HG03095 (cell line): Measurements from ENCODE around the gene HEMK1.
A peak's percentile ranks its signal among the peaks of the same experiment; 100 is the strongest.

Experiments
- ATAC-seq: cut with Tn5 transposase; IDR thresholded peaks from one replicate; pipeline ENCODE4 v1.9.1; 2021; ENCODE audit warnings: moderate library complexity; ENCODE audit not compliant: unreplicated experiment

HEMK1 gene

DNA sequence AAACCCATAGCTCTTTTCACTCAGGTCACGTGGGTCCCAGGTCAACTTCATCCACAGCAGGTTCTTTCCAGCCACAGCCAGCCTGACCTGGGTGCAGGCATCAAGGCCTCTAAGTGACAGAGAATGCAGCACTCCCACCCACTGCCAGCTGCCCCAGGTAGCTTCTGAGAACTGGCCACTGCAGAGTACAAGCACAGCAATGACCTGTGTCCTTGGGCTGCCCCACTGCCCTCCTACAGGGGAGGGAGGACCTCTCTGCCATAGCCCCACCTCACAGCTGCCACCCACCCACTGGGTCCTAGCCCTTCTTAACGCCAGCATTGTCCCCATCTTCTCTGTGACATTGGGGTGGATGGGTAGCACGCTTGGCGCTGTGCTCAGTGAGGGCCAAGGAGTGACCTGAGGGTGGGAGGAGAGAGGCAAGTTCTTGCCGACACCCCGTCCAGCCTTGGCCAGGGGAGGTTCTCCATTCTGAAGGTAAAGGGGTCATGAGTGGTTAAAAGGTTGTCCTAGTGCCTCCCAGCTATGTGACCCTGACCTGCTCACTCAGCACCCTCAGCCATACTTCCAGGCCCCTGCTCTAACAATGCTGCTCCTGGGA lies 29.9 kb downstream of the HEMK1 start:
- no peak for ATAC-seq

DNA sequence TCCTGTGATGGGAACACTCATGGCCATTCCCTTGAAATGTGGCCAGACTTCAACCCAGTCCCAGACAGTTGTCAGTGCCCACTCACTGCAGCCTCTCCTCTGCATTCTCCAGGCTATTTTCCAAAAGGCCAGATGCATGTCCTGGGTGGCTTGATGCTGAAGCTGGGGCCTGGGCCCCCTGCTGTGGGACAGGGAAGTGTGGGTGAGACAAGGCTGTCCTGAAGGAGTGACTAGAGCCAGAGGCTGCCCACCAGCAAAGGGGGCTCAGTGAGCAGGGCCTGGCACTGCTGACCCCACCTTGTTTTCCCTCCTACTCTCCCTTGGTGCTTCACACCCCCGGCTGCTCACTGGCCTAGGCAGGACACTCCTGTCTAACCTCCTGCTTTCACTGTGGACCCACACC lies 30.4 kb downstream of the HEMK1 start:
- no peak for ATAC-seq

DNA sequence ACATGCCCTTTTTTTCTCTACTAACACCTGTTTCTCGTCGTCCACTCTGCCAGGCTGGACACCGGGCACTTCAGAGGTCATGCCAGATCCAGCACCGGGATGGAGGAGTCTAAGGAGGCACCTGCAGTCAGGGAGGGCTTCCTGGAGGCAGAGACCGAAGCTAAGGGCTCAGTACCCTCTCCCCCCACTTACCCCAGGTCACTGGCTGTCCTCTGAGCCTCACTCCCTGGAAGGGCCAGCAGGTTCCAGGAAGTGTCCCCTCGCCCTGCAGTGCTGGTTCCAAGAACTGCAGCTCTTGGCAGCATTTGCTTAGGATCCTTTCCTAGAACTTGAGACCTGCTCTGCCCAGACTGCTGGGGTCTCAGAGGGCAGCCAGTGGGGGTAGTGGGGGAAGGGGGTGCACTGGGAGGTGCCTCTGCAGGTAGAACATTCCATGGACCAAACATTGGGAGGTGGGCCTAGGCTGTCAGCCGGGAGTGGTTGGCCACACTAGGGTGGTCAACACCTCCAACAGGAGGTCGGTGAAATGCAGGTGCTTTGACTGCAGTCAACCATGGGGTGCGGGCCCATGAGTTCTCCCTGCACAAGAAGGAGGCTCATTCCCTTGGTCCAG lies 30.9 kb downstream of the HEMK1 start:
- no peak for ATAC-seq

DNA sequence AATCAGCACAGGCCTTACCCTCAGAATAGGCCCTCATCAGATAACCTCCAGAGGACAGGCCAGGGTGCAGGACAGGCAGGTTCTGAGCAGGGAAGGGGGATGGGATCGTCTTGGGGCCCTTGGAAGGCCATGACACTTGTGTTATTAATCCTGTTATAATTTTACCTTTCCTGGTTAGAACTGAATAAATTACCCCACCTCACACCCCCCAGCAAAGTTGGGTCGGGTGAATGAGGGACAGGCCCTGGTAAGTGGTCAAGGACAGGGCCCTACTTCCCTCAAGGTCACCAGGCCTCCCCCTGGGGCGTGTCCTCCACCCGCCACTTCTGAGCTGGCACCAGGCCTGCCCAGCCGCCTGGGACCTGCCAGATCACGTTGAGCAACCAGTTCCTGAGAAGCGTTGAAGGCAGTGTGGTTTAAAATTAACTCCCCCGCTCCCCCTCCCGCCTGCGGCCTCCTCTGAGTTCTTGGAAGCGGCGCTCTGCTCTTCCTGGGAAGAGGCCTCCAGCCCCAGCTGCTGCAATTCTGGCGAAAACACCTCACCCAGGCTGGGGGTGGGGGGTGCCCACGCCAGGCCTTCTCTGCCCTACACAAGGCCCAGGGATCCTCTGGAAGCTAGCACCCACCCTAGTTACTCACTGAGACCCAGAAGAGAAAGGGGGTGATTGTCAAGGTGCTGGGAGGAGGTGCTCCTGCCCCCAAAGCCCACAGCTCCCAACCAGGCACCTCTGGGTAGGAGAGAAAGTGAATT lies 31.7 kb downstream of the HEMK1 start:
- no peak for ATAC-seq

DNA sequence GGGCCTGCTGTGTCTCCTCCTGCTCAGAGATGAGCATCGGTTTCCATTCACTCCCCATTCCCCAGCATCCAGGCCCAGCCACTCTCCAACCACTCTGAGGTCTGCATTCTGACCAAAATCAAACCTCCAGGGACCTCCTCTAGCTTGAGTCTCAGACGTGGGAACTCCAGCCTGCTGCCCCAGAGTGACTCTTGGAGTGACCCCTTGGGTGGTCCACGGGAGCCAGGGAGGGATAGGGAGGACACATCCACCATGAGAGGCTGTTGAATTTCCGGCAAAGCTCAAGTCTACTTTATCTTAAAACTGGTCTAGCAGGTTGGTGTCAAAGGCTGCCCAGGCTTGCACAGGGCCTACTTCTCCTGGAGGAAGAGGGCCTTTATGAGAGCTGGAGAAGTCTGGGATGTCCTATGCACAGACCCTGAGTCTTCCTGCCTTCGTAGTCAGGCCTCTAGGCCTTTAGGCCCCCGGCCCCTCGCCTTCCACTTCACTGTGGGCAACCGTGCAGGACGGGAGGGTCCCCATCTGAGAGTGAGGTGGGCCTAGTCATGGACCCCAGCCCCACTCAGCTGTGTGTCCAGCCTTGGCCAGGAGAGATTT lies 33.4 kb downstream of the HEMK1 start:
- no peak for ATAC-seq

DNA sequence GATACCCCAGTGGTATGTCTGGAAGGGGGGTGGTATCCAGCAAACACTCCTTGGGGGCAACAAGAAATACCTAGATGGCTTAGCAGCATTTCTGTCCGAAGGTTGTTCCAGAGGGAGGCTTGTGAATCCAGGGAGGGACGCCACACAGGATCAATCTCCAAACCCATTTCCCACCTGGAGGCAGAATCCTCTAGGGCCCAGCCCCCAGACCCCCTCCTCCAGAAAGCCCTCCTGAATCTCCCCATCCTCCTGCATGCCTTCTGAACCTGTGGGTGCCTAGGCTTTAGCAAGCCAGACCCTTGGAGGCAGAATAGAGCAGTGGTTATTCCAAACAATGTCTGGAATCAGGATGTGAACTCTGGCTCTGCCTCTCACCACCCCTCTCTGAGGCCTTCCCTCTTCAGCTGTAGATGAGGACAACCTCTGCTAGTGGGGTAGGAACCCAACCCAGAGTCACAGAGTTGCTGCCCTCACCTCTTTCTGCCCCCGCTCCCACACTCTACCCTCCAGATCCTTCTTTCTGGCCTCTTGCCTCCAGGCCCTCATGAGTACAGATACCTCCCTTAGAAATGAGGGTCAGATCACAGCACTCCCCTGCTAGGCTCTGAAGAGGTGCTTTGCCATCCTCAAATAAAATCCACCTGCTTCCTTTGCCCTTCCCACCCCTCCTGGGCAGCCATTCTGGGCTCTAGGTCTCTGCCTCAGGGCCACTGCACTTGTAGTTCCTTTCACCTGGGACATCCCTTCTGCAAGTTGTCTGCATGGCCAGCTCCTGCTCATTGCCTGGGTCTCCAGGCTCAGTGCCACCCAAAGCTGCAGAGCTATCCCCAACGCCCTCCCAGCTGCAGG lies 34.2 kb downstream of the HEMK1 start:
- ATAC-seq: no peak

DNA sequence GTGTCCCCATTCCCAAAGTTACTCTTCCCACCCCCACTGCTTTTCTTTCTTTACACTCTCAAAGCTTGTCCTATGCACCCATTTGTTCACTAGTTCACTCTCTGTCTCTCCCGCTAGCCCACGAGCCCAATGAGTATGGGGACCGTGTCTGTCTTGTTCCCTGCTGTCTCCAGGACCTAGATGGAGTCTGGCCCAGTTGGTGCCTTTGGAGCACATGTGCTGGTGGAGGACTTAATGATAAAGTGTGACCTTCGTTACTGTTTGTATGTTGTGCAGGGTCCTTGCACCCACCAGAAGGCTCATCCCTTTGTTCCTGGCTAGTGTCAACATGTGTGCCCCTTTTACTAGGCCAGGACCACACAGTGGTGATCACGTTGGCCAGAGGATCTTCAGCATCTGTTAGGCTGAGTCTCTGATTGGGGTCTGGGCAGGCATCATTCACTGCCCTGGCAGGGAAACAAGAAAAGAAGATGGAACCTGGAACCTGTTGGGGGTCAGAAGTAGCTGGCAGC lies 34.8 kb downstream of the HEMK1 start:
- no peak for ATAC-seq

DNA sequence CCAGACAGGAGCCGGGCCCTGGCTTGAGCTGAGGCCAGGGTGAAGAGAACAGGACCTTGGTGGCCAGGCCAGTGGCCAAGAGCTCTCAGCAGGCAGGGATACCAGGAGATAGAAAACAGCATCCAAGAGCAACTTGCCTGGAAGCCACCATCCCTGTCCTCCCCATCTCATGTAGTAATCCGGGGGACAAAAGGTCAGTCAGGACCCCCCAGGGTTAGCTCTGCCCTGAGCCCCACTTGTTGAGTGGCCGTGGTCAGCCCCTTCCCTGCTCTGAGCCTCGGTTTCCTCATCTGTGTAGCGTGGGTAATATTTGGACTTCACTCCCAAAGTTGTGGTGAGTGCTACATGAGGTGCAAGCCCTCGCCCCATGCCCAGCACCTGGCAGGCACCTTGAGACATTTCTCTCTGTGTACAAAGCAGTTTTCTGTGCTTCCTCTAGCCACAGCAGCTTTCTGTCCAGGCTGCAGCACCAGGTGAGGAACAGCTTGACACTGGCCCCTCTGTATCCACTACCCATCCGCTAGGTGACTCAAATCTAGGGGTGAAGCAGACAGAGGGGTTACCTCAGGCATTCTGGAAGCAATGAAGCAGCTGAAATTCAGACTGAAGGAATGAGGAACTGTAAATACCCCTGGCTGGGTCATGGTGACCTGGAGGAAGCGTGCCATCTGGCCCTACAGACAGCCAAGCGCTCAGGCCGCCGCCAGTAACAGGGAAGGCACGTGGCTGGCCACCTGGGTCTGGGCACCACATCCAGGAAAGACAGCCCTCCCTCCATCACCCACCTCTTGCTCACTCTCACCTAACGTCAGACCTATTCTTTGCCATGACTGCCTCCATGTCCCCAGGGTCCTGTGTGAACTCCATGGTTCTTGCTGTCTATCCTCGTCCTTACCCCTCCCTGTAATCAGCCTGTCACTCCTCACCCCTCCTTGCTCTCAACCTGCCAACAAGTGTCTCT lies 35.6 kb downstream of the HEMK1 start:
- ATAC-seq: no peak

DNA sequence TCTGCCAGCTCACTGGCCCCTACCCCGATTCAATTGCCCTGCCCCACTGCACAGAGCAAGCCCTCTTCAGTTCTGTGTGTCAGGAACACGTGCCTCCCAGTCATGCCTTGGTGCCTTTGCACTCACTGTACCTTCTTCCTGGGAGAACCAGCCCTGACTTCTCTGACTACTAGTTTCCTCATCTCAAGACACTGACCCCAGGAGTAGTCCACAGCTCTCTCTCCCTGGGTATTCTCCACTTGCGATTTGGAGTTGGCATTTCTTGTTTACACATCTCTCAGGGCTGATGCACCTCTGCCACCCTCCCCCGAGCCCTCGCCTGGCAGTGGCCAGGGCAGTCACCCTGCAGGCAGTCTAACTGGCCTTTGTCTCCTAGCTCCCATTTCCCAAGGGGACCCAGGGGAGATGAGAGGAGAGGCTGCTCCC lies 36.6 kb downstream of the HEMK1 start:
- ATAC-seq: no peak

DNA sequence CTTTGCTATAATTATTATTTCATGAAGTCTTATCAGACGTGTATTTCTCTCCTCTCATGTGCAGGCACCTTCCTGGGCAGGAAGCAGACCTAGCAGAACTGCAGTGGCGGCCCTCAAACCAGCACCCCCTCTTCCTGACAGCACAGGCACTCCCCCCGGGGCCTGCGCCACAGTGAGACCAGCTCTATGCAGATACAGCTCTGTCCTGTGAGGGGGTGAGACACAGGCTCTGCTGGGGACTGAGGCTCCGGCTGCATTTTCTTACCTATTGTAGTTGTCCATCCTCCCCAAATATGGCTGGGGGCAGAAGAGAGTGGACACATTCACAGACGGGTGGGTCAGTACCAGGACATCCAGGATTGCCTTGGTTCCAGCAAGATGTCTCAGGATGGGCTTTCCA lies 37.3 kb downstream of the HEMK1 start:
- no peak for ATAC-seq

DNA sequence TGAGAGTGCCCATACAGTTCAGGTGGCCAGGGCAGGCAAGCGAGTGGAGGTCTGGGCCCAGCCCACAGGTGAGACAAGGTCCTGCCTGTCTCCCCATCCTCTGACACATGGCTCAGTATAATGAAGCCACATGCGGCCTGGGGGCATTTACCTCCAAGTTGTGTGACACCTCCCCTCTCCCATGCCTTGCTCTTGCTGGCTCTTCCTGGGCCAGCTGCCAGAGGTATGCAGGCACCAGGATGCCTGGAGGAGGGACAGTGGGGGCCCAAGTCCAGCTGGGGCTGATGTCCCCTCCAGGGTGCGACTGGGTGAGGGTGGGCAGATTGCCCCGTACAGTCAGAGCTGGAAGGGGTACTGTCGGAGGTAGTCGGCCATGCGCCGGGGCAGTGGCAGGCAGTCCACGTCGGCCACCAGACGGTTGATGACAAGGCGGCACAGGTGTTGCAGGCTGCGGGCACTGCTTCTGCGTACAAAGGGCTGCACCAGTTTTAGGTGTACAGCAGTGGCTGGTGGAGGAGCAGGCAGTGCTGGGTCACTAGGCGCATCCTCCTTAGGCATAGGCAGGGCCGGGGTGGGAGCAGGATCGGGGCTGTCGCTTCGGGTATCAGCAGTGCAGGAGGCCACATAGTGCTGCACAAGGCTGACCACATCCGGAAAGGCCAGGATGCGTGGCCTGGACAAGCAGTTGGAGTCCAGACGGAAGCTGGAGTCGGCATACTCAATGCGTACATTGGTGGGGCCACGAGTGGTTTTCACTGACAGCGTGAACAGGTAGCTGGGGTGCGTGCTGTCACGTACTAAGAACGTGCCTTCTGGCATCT lies 38.2 kb downstream of the HEMK1 start:
- no peak for ATAC-seq

DNA sequence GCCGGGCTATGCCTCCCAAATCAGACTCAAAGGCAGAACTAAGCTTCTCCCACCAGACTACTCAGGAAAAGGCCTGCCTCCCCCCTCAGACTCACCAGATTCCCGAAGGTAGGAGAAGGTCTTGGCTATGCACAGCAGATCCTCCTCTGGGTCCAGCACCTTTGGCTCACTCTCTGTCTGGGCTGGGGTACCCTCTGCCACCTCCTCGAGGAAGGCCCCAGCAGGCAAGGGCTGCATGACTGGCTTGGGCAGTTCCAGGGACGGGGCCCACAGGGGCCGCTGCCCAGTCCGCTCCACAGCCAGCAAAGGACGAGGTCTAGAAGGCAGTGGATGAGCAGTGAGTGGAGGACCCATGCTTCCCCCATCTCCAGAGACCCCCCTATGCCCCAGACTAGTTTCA lies 39.0 kb downstream of the HEMK1 start:
- ATAC-seq: no peak

DNA sequence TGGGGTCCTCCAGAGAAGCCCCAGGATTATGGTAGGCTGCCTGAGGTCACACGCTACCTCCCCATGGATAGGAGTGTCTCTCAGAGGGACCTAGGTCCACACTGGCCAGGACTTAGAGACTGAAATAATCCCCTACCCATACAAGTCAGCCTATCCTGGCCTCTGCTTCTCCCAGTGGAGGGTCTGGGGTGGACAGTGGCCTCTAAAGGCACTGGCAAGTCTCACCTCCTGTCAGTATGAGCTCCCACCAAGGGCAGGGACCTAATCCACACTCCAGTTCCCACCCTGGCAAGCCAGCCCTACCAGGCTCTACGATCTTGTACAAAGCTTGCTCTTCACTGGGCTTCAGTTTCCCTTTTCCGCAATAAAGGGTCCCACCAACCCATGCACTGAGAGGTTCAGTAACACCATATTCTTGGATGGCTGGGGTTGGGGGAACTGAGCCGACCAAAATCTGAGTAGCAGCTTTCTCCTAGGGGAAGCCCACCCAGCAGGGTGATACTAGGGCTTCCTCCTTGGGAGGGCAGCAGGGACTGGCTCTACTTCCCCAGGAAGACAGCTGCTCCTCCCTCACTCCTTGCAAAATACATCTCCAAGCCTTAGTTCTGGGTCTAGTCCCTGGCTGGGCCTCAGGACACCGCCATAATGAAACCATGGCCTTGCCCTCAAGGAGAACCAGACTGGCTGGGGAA lies 39.9 kb downstream of the HEMK1 start:
- no peak for ATAC-seq

DNA sequence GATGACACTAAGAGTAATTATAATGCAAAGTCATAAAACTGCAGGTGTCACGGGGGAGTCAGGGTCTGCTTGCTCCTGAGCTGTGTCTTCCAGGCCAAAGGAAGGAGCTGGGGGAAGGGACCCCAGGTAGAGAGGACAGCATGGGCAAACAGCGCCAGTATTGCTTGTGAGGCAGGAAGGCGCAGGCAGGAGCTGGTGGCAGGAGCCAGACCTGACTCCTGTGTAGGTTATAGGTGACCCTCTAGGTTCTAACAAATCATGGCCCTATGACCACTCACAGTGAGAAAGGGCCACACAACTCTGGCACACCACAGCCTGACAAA lies 40.4 kb downstream of the HEMK1 start:
- no peak for ATAC-seq

DNA sequence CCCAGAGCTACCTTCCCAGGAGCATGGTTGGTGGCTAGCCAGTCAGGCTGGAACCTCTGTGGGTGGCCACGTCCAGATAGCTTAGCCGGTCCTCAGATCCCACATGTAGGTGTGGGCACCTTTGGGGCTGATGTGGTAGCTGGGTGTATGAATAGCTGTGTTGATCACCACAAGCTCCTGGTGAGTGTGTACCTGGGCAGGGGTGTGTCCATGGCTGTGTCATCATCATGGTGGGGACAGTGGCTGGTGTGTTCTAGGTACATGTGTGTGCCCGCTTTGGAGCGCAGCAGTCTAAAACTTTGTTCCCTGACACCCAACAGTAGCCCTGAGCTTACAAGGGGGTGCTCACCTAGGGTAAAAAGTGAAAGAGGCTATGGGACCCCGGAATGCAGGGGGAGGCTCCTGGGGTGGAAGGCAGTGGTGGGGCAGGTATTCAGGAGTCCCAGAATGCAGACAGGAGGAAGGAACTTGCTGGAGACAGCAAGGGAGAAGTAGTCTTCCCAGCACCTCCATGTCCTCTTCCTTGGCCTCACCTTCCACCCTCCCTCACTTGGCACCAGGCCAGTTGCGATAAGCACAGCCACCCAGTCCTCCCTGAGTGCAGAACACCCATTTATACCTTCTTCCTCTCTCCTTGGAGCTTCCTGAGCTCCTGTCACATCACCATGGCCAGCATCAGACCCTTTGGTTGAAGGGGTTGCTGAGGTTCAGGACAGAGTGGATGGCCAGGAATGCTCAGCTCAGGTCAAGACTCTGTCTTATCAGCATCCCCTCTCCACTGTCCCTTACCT lies 41.1 kb downstream of the HEMK1 start:
- ATAC-seq: no peak

DNA sequence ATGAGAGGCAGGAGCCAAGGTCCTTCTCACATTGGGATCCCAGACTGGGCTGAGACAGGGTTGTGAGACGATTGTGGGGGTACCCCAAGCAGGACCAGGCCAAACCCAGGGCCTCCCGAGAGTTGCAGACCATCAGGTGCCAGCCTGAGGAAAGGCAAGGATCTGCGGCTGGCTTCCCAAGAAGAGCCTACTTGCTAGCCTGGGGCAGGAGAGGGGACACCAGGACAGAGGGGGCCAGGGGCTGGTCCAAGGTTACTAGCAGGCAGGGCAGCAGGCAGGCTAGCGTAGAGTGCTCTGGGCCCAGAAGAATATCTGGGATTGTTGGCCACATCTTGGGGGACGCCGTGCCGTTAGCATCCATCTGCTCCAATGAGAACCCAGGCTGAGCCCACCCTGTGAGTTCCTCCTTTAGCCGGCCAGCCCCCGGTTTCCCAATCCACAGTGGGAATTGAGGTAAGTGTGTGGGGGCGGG lies 41.7 kb downstream of the HEMK1 start:
- ATAC-seq: no peak

DNA sequence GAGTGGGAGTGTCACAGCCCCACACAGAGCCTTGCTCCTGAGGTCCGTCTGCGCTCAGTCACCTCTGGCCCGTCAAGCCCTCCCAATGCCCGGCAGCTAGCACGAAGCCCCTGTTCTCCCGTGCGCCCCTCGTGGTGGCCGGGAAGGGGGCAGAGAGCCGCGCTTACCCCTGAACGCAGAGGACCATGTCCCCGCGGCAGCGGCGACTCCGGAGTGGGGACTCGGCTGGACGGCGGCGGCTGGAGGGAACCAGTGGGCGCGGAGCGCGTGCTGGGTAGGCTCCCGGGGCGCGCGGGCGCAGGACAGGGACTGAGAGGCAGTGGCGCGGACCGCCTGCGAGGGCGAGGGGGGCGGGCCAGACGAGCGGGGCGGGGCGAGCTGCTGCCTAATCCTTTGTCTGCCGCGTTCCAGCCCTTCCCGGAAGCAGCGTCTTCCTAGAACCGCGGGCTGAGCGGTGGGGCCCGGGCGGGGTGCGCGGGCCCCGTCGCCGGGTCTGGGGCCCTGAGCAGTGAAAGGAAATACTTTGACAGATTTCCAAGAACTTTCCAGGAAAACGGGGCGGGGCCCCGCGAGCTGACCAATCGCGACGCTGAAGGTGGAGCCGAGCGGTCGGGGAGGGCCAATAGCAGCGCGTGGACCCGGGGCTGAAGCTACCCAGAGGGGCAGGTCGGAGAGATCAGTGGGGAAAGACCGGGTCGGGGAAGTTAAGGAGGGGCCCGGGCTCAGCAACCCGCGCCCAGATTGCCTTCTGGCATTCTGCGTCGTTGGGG lies 42.3 kb downstream of the HEMK1 start, which contains the start of gene CISH:
Gene CISH, minus strand, starts transcription at position 311 of the 770 bp plus-strand sequence. Its CDS starts 124 bp downstream, at position 187.
- peak; percentile 68 for ATAC-seq
